Mesenchymal stem cell (in vitro differentiated cells and primary cell): ENCODE results near the gene ATPAF1. TPM values are rescaled to one million over a fixed set of nuclear protein-coding genes. Genes with fewer than 3 reads are reported as not detected.
A peak's percentile ranks its signal among the peaks of the same experiment; 100 is the strongest.

Source experiments
- DNase-seq: peaks from one replicate; pipeline ENCODE4 v3.0.0-alpha.2; 2013
- H2AFZ ChIP-seq: one replicate; pipeline ENCODE4 v1.6.1; 2013; ENCODE audit warnings: low read depth, mild to moderate bottlenecking, control low read depth, inconsistent platforms, low read length, moderate library complexity
- H2AK5ac ChIP-seq: 2 replicates; pipeline ENCODE4 v1.6.1; 2013; ENCODE audit warnings: low read length, moderate library complexity, mild to moderate bottlenecking, inconsistent platforms; ENCODE audit not compliant: severe bottlenecking
- H2BK120ac ChIP-seq: one replicate; pipeline ENCODE4 v1.6.1; 2013; ENCODE audit warnings: low read depth, mild to moderate bottlenecking, inconsistent platforms, low read length, moderate library complexity
- H2BK12ac ChIP-seq, 2 experiments: one replicate each; pipeline ENCODE4 v1.6.1; 2013; ENCODE audit warnings: inconsistent platforms in 2 of 2, low read length in 2 of 2, mild to moderate bottlenecking in 2 of 2, moderate library complexity in 2 of 2, control low read depth in 1 of 2
- H2BK15ac ChIP-seq: one replicate; pipeline ENCODE4 v1.6.1; 2013; ENCODE audit warnings: mild to moderate bottlenecking, low read depth, inconsistent platforms; ENCODE audit not compliant: poor library complexity, severe bottlenecking
- H2BK5ac ChIP-seq: 2 replicates; pipeline ENCODE4 v1.6.1; 2013; ENCODE audit warnings: low read depth, mild to moderate bottlenecking, low read length, control low read depth, inconsistent platforms; ENCODE audit not compliant: poor library complexity, severe bottlenecking
- H3K14ac ChIP-seq, 2 experiments: one replicate each; pipeline ENCODE4 v1.6.1; 2013; ENCODE audit warnings: inconsistent platforms in 2 of 2, low read length in 2 of 2, control low read depth in 1 of 2, mild to moderate bottlenecking in 1 of 2, moderate library complexity in 1 of 2
- H3K18ac ChIP-seq, 2 experiments: one replicate each; pipeline ENCODE4 v1.6.1; 2013; ENCODE audit warnings: inconsistent platforms in 2 of 2, low read length in 2 of 2, control low read depth in 1 of 2, low read depth in 1 of 2, mild to moderate bottlenecking in 1 of 2
- H3K23ac ChIP-seq, 2 experiments: one replicate each; pipeline ENCODE4 v1.6.1; 2013; ENCODE audit warnings: inconsistent platforms in 2 of 2, low read length in 2 of 2, mild to moderate bottlenecking in 2 of 2, moderate library complexity in 2 of 2, control low read depth in 1 of 2
- H3K27ac ChIP-seq: 2 replicates; pipeline ENCODE4 v1.5.1; 2013; ENCODE audit warnings: mild to moderate bottlenecking, moderate library complexity, low read length, control low read depth, inconsistent platforms; ENCODE audit not compliant: poor library complexity, severe bottlenecking
- H3K27me3 ChIP-seq, 2 experiments: 2 replicates each; pipeline versions ENCODE4 v1.6.1 to v1.7.0; 2013; ENCODE audit warnings: low read length in 2 of 2, mild to moderate bottlenecking in 2 of 2, moderate library complexity in 2 of 2, control low read depth in 1 of 2, inconsistent platforms in 1 of 2; ENCODE audit not compliant: control insufficient read depth in 1 of 2, insufficient read depth in 1 of 2
- H3K36me3 ChIP-seq, 2 experiments: 2 replicates each; pipeline versions ENCODE4 v1.6.1 to v1.7.0; 2013; ENCODE audit warnings: low read length in 2 of 2, control low read depth in 1 of 2, inconsistent platforms in 1 of 2, low read depth in 1 of 2, mild to moderate bottlenecking in 1 of 2; ENCODE audit not compliant: insufficient read depth in 2 of 2, control insufficient read depth in 1 of 2
- H3K4ac ChIP-seq, 2 experiments: one replicate each; pipeline ENCODE4 v1.6.1; 2013; ENCODE audit warnings: inconsistent platforms in 2 of 2, low read length in 2 of 2, mild to moderate bottlenecking in 2 of 2, moderate library complexity in 2 of 2, control low read depth in 1 of 2, low read depth in 1 of 2
- H3K4me1 ChIP-seq: 2 replicates; pipeline ENCODE4 v1.6.1; 2013; ENCODE audit warnings: low read depth, low read length, control low read depth; ENCODE audit not compliant: control insufficient read depth, insufficient read depth
- H3K4me2 ChIP-seq: 2 replicates; pipeline ENCODE4 v1.6.1; 2013; ENCODE audit warnings: low read length, mild to moderate bottlenecking, inconsistent platforms; ENCODE audit not compliant: poor library complexity, severe bottlenecking
- H3K4me3 ChIP-seq, 2 experiments: 2 replicates each; pipeline versions ENCODE4 v1.5.1 to v1.7.0; 2013; ENCODE audit warnings: low read length in 2 of 2, mild to moderate bottlenecking in 2 of 2, control low read depth in 1 of 2, low read depth in 1 of 2; ENCODE audit not compliant: insufficient read depth in 1 of 2
- H3K79me1 ChIP-seq: replicated peaks from 2 replicates; pipeline ENCODE4 v1.6.1; 2013; ENCODE audit warnings: mild to moderate bottlenecking, control low read depth, low read length, inconsistent platforms; ENCODE audit not compliant: poor library complexity, severe bottlenecking
- H3K9ac ChIP-seq: 2 replicates; pipeline ENCODE4 v1.7.0; 2013; ENCODE audit warnings: mild to moderate bottlenecking, low read length, moderate library complexity
- H3K9me3 ChIP-seq: 2 replicates; pipeline ENCODE4 v1.7.0; 2013; ENCODE audit warnings: mild to moderate bottlenecking, low read length; ENCODE audit not compliant: control insufficient read depth
- H4K8ac ChIP-seq: one replicate; pipeline ENCODE4 v1.6.1; 2013; ENCODE audit warnings: inconsistent platforms, mild to moderate bottlenecking, low read length, moderate library complexity
- H4K91ac ChIP-seq: one replicate; pipeline ENCODE4 v1.6.1; 2013; ENCODE audit warnings: mild to moderate bottlenecking, low read length, inconsistent platforms
- WGBS: methylation state at CpG from one replicate; pipeline ENCODE4 v1.1.7; 2013; ENCODE audit warnings: mixed read lengths; 5-methylcytosine and 5-hydroxymethylcytosine counted together
- polyA plus RNA-seq, 2 experiments: library from polyadenylated mRNA; stranded (reverse); fragments of 200-250 nt; gene quantifications; one replicate each; pipeline ENCODE4 v1.2.3, GENCODE V29; 2013

The ATPAF1 gene
- polyA plus RNA-seq (2013, experiment 1 of 2) = 27.3 TPM
- polyA plus RNA-seq (2013, experiment 2 of 2) = 27.5 TPM

DNA sequence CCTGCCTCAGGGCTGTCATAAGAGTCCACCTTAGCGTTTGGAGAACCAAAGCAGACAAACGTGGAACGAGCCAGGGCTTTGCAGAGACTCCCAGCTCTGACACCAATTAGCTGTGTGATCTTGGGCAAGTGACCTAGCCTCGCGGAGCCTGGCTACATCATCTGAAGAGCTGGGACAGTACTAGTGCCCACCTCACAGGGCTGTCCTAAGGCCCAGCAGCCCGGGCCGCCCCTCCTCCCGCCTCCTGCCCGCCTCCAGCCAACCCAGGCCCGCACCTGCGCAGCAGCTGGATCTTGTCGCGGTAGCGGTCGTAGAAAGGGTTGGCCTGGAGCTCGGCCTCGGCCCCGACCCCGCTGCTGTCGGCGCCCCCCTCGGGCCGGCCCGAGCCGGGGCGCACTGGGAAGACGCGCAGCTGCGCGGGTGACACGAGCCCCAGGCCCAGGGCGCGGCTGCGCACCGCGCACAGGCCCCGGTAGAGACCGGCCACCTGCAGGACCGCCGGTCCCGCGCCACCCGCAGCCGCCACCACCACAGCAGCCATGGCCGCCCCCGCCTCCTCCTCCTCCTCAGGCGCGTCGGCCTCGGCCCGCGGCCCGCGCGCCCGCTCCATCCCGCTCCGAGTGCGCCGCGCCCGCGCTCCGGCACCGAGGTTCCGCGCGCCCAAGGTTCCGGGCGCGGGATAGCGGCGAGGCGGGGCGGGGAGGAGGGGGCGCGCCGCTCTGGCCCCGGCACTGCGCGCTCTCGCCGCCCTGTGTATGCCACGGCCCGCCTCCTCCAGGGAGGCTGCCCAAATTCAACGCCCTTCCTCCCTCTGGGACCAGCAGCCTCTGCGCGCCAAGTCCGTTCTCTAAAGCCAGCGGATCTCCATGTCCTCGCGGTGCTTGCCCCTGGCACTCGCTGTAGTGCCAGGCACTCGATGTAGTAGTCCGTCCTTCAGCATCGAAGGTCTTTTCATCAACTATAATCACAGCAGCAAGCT lies at the start of gene ATPAF1:
Gene ATPAF1, minus strand, starts transcription at position 583 of the 979 bp plus-strand sequence. Its CDS starts 42 bp downstream, at position 541.
- H4K91ac ChIP-seq = peak within 1 kb of the TSS; percentile 71
- peaks cover 7 to 20% of the 10 kb centered on the region in 2 experiments for H3K36me3 ChIP-seq
- H3K18ac ChIP-seq = peak within 1 kb of the TSS; percentile 46 to 88
- H2BK15ac ChIP-seq = peak within 1 kb of the TSS; percentile 46
- peak within 1 kb of the TSS in 1 of 2 experiments; percentile 33 for H2BK12ac ChIP-seq
- no peaks in the 10 kb centered on the region for H3K9me3 ChIP-seq
- peaks cover 6% of the 10 kb centered on the region for H3K4me1 ChIP-seq
- H3K27me3 ChIP-seq = no peaks in the 10 kb centered on the region
- peak within 1 kb of the TSS; percentile 94 for H4K8ac ChIP-seq
- H3K79me1 ChIP-seq = peaks cover 24% of the 10 kb centered on the region
- DNase-seq = peak; percentile 65
- peak within 1 kb of the TSS; percentile 51 to 90 for H3K4ac ChIP-seq
- H2AFZ ChIP-seq = peak within 1 kb of the TSS; percentile 84
- peak within 1 kb of the TSS in 1 of 2 experiments; percentile 67 for H3K23ac ChIP-seq
- peak within 1 kb of the TSS; percentile 63 for H2AK5ac ChIP-seq
- peak within 1 kb of the TSS; percentile 17 for H3K27ac ChIP-seq
- peak within 1 kb of the TSS; percentile 71 for H2BK120ac ChIP-seq
- peak within 1 kb of the TSS; percentile 90 for H3K9ac ChIP-seq
- H3K14ac ChIP-seq = no peak within 1 kb of the TSS
- 2% methylated on average over 41 of the region's 96 CpGs for WGBS
- H2BK5ac ChIP-seq = no peak within 1 kb of the TSS
- H3K4me3 ChIP-seq = peak within 1 kb of the TSS; percentile 79 to 88
- H3K4me2 ChIP-seq = peak within 1 kb of the TSS; percentile 88

DNA sequence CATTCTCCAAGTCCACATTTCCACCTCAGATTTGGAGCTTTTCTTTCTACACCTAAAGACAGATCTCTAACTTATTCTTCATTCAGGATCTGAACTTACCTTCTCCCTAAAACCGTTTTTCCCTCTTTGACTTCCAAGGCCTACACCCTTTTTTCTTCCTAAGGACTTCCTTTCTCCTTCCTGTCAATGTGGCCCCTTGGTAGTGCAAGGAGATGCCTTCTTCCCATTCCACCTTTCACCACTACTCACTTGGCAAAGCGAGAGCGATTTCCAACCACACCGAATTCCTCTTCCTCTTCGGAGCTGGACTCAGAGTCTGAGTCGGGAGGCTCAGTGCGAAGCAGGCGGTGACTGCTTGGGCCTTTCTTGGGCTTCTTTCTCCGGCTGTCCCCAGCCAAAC lies 49.5 kb upstream of the ATPAF1 start:
- H2BK15ac ChIP-seq = no peak overlapping the region
- no peak overlapping the region for H3K18ac ChIP-seq
- H4K91ac ChIP-seq = no peak overlapping the region
- H2BK12ac ChIP-seq = no peak overlapping the region
- no peaks in the 10 kb centered on the region for H3K9me3 ChIP-seq
- peaks cover 0 to 14% of the 10 kb centered on the region in 2 experiments for H3K27me3 ChIP-seq
- WGBS = 93% methylated on average over 9 of the region's 9 CpGs
- H2AK5ac ChIP-seq = no peak overlapping the region
- H3K27ac ChIP-seq = no peak overlapping the region
- no peak overlapping the region for H2AFZ ChIP-seq
- H3K4me2 ChIP-seq = peak overlapping the region; percentile 84
- H3K4ac ChIP-seq = no peak overlapping the region
- H3K9ac ChIP-seq = peak overlapping the region; percentile 96
- no peak overlapping the region for H3K14ac ChIP-seq
- peaks cover 15 to 37% of the 10 kb centered on the region in 2 experiments for H3K36me3 ChIP-seq
- peak; percentile 3 for DNase-seq
- H2BK120ac ChIP-seq = no peak overlapping the region
- peaks cover 7% of the 10 kb centered on the region for H3K4me1 ChIP-seq
- peaks cover 27% of the 10 kb centered on the region for H3K79me1 ChIP-seq
- H3K23ac ChIP-seq = no peak overlapping the region
- peak overlapping the region in 1 of 2 experiments; percentile 94 for H3K4me3 ChIP-seq
- no peak overlapping the region for H2BK5ac ChIP-seq
- H4K8ac ChIP-seq = no peak overlapping the region

GRCh38 chr1:46714976-46715375 lies 46.8 kb upstream of the ATPAF1 start:
- Histone ChIP-seq H2AK5ac (no peak overlapping the region), H3K36me3 (peaks cover 15 to 63% of the 10 kb centered on the region in 2 experiments), H3K9me3 (no peaks in the 10 kb centered on the region), H3K27ac (no peak overlapping the region), H3K4me1 (peaks cover 7% of the 10 kb centered on the region), H2BK5ac (no peak overlapping the region), H3K23ac (no peak overlapping the region), H2BK15ac (no peak overlapping the region), H4K8ac (no peak overlapping the region), H3K4me3 (no peak overlapping the region), H2BK12ac (no peak overlapping the region), H3K18ac (no peak overlapping the region), H3K79me1 (peaks cover 36% of the 10 kb centered on the region), H3K27me3 (no peaks in the 10 kb centered on the region), H3K14ac (no peak overlapping the region), H3K4ac (no peak overlapping the region), H2BK120ac (no peak overlapping the region), H4K91ac (no peak overlapping the region), H2AFZ (no peak overlapping the region), H3K4me2 (no peak overlapping the region), H3K9ac (no peak overlapping the region)
- WGBS = 100% methylated on average over 1 of the region's 3 CpGs
- DNase-seq = no peak

DNA sequence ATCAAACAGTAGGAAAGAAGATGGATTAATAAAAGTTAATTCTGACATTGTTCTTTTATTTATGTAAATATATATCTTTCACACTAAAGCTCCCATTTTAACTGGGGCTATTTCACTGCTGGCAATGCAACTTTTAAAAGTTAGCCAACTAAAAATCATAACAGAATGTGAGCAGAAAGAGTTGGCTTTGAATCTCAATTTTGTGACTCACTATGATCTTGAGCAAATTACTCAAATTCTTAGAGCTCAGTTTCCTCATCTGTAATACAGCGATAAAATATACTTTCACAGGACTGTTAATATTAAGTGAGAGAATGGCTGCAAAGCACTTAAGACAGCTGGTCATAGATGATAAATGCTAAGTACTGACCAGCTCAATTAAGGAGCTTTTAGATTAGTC lies 40.0 kb upstream of the ATPAF1 start:
- no peak overlapping the region for H3K27ac ChIP-seq
- H3K4me1 ChIP-seq = no peaks in the 10 kb centered on the region
- H2BK15ac ChIP-seq = no peak overlapping the region
- H2AK5ac ChIP-seq = no peak overlapping the region
- no peak overlapping the region for H2BK120ac ChIP-seq
- no peak overlapping the region for H3K23ac ChIP-seq
- no peak overlapping the region for H3K9ac ChIP-seq
- H3K79me1 ChIP-seq = peaks cover 18% of the 10 kb centered on the region
- H2BK12ac ChIP-seq = no peak overlapping the region
- H3K18ac ChIP-seq = no peak overlapping the region
- no peak for DNase-seq
- no peak overlapping the region for H3K4me3 ChIP-seq
- no peak overlapping the region for H4K91ac ChIP-seq
- H3K9me3 ChIP-seq = no peaks in the 10 kb centered on the region
- no peaks in the 10 kb centered on the region for H3K27me3 ChIP-seq
- no peak overlapping the region for H2AFZ ChIP-seq
- WGBS = no CpG with 5 or more reads among the region's 1 CpG
- H3K14ac ChIP-seq = no peak overlapping the region
- H2BK5ac ChIP-seq = no peak overlapping the region
- H3K4ac ChIP-seq = no peak overlapping the region
- no peak overlapping the region for H3K4me2 ChIP-seq
- H4K8ac ChIP-seq = no peak overlapping the region
- H3K36me3 ChIP-seq = peaks cover 14 to 92% of the 10 kb centered on the region in 2 experiments
